Activated T-helper 1 cell treated with anti-CD3 and anti-CD28 coated beads, Interleukin-12 subunit alpha, Interleukin-12 subunit beta, Interleukin-2, Interleukin-4 antibody, amounts not matched to agents 30 ng/mL and 10 ng/mL and 1 ng/mL, durations not matched to agents 14 hours and 24 hours and 36 hours (primary cell): ENCODE results near the gene GSTM3. TPM values are rescaled to one million over a fixed set of nuclear protein-coding genes. Genes with fewer than 3 reads are reported as not detected.
"Not testable (repeated sequence)": the region's sequence is repeated elsewhere in the genome, so short reads cannot be mapped to it uniquely, and the experiment has no call there.

Experiments
- DNase-seq: peaks from one replicate; pipeline ENCODE4 v3.0.0; 2021; ENCODE audit warnings: low spot score
- H3K27ac Mint-ChIP-seq: one replicate; pipeline ENCODE4 v1.8.0; 2021; ENCODE audit warnings: mild to moderate bottlenecking, mixed read lengths
- H3K27me3 Mint-ChIP-seq: one replicate; pipeline ENCODE4 v1.8.0; 2022; ENCODE audit warnings: mild to moderate bottlenecking, moderate library complexity, mixed read lengths; ENCODE audit not compliant: insufficient read depth
- H3K36me3 Mint-ChIP-seq: one replicate; pipeline ENCODE4 v1.8.0; 2021; ENCODE audit warnings: low read depth, mixed read lengths
- H3K4me1 Mint-ChIP-seq: one replicate; pipeline ENCODE4 v1.8.0; 2021; ENCODE audit warnings: low read depth, mixed read lengths
- H3K4me3 Mint-ChIP-seq: one replicate; pipeline ENCODE4 v1.8.0; 2021; ENCODE audit warnings: mild to moderate bottlenecking, moderate library complexity, mixed read lengths
- H3K9me3 Mint-ChIP-seq: one replicate; pipeline ENCODE4 v1.8.0; 2021; ENCODE audit warnings: mixed read lengths
- intact Hi-C: fragments of 100-400 bp; cut with micrococcal nuclease; formaldehyde crosslinking; loops from one replicate; pipeline ENCODE4 v1.15.1; 2024
- total RNA-seq: library from RNA; stranded (reverse); gene quantifications from 2 replicates; pipeline ENCODE4 v1.2.3, GENCODE V29; 2022

Gene GSTM3
- total RNA-seq, 1 donor from 2014 or later = 10.1 TPM

DNA sequence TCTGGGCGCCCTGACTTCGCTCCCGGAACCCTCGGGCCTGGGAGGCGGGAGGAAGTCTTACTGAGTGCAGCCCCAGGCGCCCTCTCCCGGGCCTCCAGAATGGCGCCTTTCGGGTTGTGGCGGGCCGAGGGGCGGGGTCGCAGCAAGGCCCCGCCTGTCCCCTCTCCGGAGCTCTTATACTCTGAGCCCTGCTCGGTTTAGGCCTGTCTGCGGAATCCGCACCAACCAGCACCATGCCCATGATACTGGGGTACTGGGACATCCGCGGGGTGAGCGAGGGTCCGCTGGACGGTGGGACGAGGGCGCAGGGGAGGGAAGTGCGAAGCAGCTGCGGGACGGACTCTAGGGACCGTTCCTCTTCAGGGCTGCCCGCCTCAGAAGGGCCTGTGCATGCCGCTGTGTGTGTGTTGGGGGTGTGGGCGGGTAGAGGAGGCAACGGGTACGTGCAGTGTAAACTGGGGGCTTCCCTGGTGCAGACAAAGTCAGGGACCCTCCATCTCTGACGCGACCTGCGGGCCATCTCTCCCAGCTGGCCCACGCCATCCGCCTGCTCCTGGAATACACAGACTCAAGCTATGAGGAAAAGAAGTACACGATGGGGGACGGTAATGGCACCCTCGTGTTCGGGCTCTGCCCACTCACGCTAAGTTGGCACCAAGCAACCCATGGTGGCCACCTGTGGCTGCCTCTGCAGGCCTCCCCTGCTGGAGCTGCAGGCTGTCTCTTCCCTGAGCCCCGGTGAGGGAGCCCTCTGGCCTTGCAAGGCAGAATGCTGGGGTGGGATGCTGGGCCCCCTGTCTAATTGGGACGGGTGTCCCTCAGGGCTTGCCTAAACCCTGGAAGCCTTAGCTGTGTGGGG is 53.0 kb downstream of the GSTM3 start, which contains the start of gene GSTM1:
GSTM1 (plus strand) TSS at position 177 of the 859 bp plus-strand sequence; CDS start at position 234, 57 bp downstream.
- Mint-ChIP-seq H3K4me1 (peaks cover 20% of the 10 kb centered on the region), H3K9me3 (peaks cover 6% of the 10 kb centered on the region), H3K27ac (peak within 1 kb of the TSS; percentile 98), H3K4me3 (peak within 1 kb of the TSS; percentile 93), H3K27me3 (peaks cover 4% of the 10 kb centered on the region), H3K36me3 (peaks cover 22% of the 10 kb centered on the region)
- DNase-seq = peak; percentile 86
- intact Hi-C loops = loop anchor here (2.0 to 5.0 kb wide), 8 partner anchors 19 to 347 kb away; partner anchors contain the start of genes AHCYL1, GNAI3, GSTM2 and GSTM3

DNA sequence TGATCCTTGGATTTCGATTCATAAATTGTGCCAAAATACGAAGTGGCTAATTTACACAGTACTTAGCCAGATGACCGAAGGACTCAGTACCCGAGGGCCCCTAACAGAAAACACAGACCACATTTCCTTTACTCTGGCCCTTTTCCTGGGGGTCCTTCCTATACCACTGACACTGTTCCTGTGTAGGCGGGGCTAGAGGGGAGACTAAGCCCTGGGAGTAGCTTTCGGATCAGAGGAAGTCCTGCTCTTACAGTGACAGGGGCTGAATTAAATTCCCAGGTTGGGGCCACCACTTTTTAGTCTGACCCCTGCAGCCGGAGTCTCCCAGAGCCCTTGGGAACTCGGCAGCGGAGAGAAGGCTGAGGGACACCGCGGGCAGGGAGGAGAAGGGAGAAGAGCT is 53.7 kb downstream of the GSTM3 start:
- peak overlapping the region; percentile 98 for H3K27ac Mint-ChIP-seq

DNA sequence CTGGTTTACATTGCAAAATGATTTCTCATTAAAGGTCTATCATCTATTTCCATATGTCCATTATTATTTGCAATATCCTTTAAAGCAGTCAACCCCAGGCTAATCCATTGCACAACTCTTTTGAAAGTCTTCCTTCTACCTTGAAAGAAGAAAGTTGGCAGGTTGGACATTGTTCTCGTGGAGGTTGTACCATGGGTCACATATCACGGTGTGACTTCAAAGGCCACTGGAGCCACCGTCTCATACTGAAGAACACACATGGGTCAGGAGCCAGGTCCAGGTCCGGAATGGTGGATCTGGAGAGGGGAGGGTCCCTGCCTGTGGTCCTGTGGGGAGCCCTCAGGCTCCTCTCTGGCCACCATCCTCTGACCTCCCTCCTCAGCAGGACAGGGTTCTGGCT is 54.9 kb downstream of the GSTM3 start:
- H3K4me3 Mint-ChIP-seq, H3K27ac Mint-ChIP-seq, H3K27me3 Mint-ChIP-seq, H3K9me3 Mint-ChIP-seq, DNase-seq: not testable (repeated sequence)
- H3K4me1 Mint-ChIP-seq = peaks cover 20% of the 10 kb centered on the region
- intact Hi-C loops = loop anchor here (2.0 to 5.0 kb wide), 8 partner anchors 17 to 349 kb away; partner anchors contain the start of genes AHCYL1, GNAI3, GSTM2 and GSTM3
- peaks cover 14% of the 10 kb centered on the region for H3K36me3 Mint-ChIP-seq

More for the DNA sequence above, 53.7 kb downstream of the GSTM3 start:
- intact Hi-C loops = loop anchor here (2.0 to 5.0 kb wide), 8 partner anchors 18 to 348 kb away; partner anchors contain the start of genes AHCYL1, GNAI3, GSTM2 and GSTM3
- peaks cover 17% of the 10 kb centered on the region for H3K36me3 Mint-ChIP-seq
- H3K27me3 Mint-ChIP-seq, DNase-seq, H3K9me3 Mint-ChIP-seq: not testable (repeated sequence)
- H3K4me1 Mint-ChIP-seq = peaks cover 20% of the 10 kb centered on the region
- peak overlapping the region; percentile 93 for H3K4me3 Mint-ChIP-seq

DNA sequence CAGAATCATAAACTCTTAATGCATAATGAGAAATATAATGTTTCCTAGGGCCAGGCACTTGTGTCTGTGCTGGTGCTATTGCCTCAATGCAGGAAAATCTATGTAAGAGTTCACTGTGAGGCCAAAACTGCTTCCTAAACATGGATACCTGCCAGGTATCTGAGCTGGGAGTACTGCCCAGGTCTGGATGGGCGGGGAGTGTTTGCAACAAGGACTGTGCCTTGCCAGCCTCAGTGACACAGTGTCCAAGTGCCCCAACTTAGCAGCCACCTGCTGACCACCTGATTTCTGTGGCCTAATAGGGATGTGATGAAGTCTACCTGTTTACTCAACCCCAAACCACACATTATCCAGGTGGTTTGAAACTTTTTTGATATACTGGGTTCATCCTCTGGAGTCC is 55.4 kb downstream of the GSTM3 start:
- H3K27me3 Mint-ChIP-seq, H3K4me3 Mint-ChIP-seq, H3K27ac Mint-ChIP-seq, H3K9me3 Mint-ChIP-seq, DNase-seq: not testable (repeated sequence)
- Mint-ChIP-seq H3K36me3 (peaks cover 11% of the 10 kb centered on the region), H3K4me1 (peaks cover 20% of the 10 kb centered on the region)
- intact Hi-C loops = loop anchor here (5.0 kb wide), 2 partner anchors 57 to 258 kb away; partner anchors contain the start of genes GSTM3 and PSMA5

DNA sequence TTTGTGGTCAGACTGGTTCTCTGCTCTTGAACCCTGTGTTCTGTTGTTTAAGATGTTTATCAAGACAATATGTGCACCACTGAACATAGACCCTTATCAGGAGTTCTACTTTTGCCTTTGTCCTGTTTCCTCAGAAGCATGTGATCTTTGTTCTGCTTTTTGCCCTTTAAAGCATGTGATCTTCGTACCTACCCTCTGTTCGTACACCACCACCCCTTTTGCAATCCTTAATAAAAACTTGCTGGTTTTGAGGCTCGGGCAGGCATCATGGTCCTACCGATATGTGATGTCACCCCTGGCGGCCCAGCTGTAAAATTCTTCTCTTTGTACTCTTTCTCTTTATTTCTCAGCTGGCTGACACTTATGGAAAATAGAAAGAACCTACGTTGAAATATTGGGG is 56.1 kb downstream of the GSTM3 start:
- peaks cover 18% of the 10 kb centered on the region for H3K4me1 Mint-ChIP-seq
- intact Hi-C loops = loop anchor here (5.0 kb wide), 2 partner anchors 58 to 257 kb away; partner anchors contain the start of genes GSTM3 and PSMA5
- not testable (repeated sequence) for H3K9me3 Mint-ChIP-seq, H3K36me3 Mint-ChIP-seq, H3K27me3 Mint-ChIP-seq, DNase-seq, H3K27ac Mint-ChIP-seq, H3K4me3 Mint-ChIP-seq

Other genes starting within 250 kb of the GSTM3 start
- 12.6 and 13.4 TPM in 2 replicates for gene CYB561D1, start 246.9 kb downstream of the GSTM3 start, total RNA-seq
- 1.2 TPM in 2 replicates for gene AMIGO1, start 231.3 kb downstream of the GSTM3 start, total RNA-seq
- gene GPR61, start 201.2 kb downstream of the GSTM3 start, total RNA-seq = not detected in 2 replicates
- 8.4 and 8.9 TPM in 2 replicates for gene GNAI3, start 192.4 kb downstream of the GSTM3 start, total RNA-seq
- 0.44 and 1.2 TPM in 2 replicates for gene GNAT2, start 121.4 kb downstream of the GSTM3 start, total RNA-seq
- gene AMPD2, start 121.2 kb downstream of the GSTM3 start, total RNA-seq = 92.4 and 100 TPM in 2 replicates
- gene GSTM4, start 84.9 kb downstream of the GSTM3 start, total RNA-seq = 6.5 and 8.9 TPM in 2 replicates
- gene GSTM2, start 73.0 kb downstream of the GSTM3 start, total RNA-seq = 19.0 and 19.2 TPM in 2 replicates
- gene GSTM1, start 53.2 kb downstream of the GSTM3 start, total RNA-seq = 77.4 and 86.4 TPM in 2 replicates
- 0.08 TPM in 1 of 2 replicates, not detected in the other for gene GSTM5, start 28.8 kb downstream of the GSTM3 start, total RNA-seq
- not detected in 2 replicates for gene EPS8L3, start 22.9 kb upstream of the GSTM3 start, total RNA-seq
- gene CSF1, start 169.8 kb upstream of the GSTM3 start, total RNA-seq = 269 and 275 TPM in 2 replicates
- 63.8 and 64.1 TPM in 2 replicates for gene AHCYL1, start 243.7 kb upstream of the GSTM3 start, total RNA-seq